HG03558 (cell line): ENCODE measurements around the gene EPHB6.

Experiments
- ATAC-seq: cut with Tn5 transposase; IDR thresholded peaks from one replicate; pipeline ENCODE4 v1.9.1; 2021; ENCODE audit warnings: moderate number of reproducible peaks; ENCODE audit not compliant: unreplicated experiment; ENCODE audit errors: extremely low read depth

Gene EPHB6

GRCh38 chr7:142913566-142913965 is 58.7 kb downstream of the EPHB6 start:
- ATAC-seq = no peak

- no peak for ATAC-seq
Measured at GRCh38 chr7:142914121-142914520, 59.2 kb downstream of the EPHB6 start.

- ATAC-seq = no peak
Measured at GRCh38 chr7:142915315-142915714, 60.4 kb downstream of the EPHB6 start.

- no peak for ATAC-seq
Measured at GRCh38 chr7:142916508-142916907, 61.6 kb downstream of the EPHB6 start.

GRCh38 chr7:142917447-142917846 is 62.6 kb downstream of the EPHB6 start:
- ATAC-seq = no peak

GRCh38 chr7:142918901-142919300 is 64.0 kb downstream of the EPHB6 start:
- no peak for ATAC-seq

GRCh38 chr7:142919656-142920055 is 64.8 kb downstream of the EPHB6 start:
- ATAC-seq = no peak
